ENCODE measurements around the gene EXT2.

Gene EXT2

DNA sequence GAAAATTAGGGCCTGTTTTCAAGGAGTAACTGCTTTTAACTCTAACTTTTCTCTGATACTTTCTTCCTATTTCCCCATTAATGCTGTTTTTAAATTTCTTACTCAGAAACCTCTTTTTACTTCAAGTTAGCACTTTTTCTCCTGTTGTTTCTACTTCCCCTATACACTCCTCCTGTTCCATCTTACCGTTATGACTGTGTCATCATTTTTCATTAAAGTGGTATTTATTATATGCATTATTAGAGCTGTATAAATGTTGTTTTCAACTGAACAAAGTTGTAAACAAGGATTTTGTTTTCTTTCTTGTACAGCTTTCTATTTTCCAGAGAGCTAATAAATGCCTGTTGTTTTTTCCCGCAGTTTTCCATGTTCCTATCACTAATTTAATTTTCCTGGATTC is 84.6 kb downstream of the EXT2 start:
- no peak for DNase-seq (ENCODE audit: low spot score)
- no peak for TF ChIP-seq CTCF (IDR thresholded peaks at IDR 0.05; ENCODE audit: borderline replicate concordance, control extremely low read depth, extremely low read depth, insufficient read depth, missing control alignments)
- in situ Hi-C loops (cut with MboI; ENCODE audit: low sequenced_read_pairs, unreplicated experiment): no loop called here

DNA sequence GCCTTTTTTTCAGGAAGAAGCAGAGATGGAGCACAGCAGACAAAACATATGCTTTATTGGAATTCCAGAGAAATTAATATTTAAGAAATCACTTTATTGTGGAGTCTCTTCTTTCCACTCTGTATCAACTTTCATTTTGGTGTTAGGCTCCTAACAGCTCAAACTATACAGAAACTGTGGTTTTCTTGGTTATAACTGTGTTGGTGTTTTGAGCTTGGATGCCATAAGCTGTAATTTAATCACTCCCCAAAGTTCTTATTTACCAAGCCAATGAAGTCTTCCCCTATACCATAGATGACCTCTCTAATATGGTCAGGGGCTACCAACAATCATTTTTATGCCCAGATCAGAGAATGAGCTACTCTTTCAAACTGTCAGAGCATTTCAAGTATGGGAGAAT is 90.0 kb downstream of the EXT2 start:
- no peak for DNase-seq (ENCODE audit: low spot score)
- TF ChIP-seq CTCF (IDR thresholded peaks at IDR 0.05; ENCODE audit: borderline replicate concordance, control extremely low read depth, extremely low read depth, insufficient read depth, missing control alignments): no peak
- in situ Hi-C loops (cut with MboI; ENCODE audit: low sequenced_read_pairs, unreplicated experiment): no loop called here

GRCh38 chr11:44186321-44186930 is 90.9 kb downstream of the EXT2 start:
- in situ Hi-C loops (cut with MboI; ENCODE audit: low sequenced_read_pairs, unreplicated experiment): no loop called here
- TF ChIP-seq CTCF (IDR thresholded peaks at IDR 0.05; ENCODE audit: borderline replicate concordance, control extremely low read depth, extremely low read depth, insufficient read depth, missing control alignments): no peak
- DNase-seq (ENCODE audit: low spot score): no peak

DNA sequence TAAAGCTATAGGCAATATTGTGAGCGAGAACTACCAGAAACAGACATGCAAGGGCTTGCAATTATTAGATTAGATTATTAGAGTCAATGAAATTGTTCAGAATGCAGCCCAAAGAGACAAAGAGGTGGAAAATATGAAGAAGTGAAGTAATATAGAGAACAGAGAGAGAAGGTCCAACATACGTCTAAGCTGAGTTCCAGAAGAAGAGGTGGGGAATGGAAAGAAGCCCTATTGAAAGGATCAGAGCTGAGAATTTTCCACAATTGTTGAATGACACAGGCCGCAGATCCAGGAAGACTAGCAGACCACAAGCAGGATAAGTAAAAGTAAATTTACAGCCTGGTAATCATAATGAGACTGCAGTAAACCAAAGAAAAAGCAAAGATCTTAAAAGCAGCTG is 93.2 kb downstream of the EXT2 start:
- no peak for TF ChIP-seq CTCF (IDR thresholded peaks at IDR 0.05; ENCODE audit: borderline replicate concordance, control extremely low read depth, extremely low read depth, insufficient read depth, missing control alignments)
- in situ Hi-C loops (cut with MboI; ENCODE audit: low sequenced_read_pairs, unreplicated experiment): no loop called here
- DNase-seq (ENCODE audit: low spot score): no peak

DNA sequence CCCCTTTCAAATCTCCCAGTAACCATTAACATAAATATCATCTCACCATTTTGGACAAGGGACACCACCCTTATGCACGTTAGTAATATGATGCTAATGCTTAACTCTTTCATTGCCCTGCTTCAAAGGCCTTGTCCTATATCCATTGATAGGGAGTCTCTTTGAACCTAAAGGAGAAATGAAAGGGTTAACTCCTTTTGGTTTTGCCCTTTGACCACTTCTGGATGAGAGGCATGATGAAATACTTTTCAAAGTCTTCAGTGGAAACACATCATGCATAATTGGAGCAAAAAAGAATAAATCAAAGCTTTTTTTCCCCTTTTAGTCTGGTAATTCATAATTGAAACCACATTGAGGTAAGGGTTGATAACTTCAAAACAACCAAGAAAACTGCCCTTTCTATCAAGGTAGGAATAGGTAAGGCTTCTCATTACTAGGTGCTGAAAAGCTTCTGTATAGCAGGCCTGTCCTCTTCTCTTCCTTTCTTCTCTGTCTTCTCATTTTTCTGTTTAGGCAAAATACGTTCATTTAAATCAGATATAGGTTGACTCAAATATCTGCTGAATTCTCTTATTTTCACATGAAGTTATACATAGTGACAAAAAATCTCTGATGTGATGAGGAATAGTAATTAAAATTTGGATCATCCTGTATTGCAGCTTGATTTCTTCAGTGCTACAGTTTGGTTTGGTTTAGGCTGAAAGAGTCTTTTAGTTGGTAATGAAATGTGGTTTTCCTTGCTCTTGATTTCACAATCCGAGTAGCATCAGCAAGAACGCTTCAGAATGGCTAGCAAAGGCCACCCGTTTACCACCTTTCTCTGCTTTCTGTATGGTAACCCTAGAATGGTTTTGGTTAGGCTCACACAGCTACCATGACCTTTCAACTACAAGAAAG is 94.8 kb downstream of the EXT2 start:
- no peak for TF ChIP-seq CTCF (IDR thresholded peaks at IDR 0.05; ENCODE audit: borderline replicate concordance, control extremely low read depth, extremely low read depth, insufficient read depth, missing control alignments)
- in situ Hi-C loops (cut with MboI; ENCODE audit: low sequenced_read_pairs, unreplicated experiment): no loop called here
- no peak for DNase-seq (ENCODE audit: low spot score)

DNA sequence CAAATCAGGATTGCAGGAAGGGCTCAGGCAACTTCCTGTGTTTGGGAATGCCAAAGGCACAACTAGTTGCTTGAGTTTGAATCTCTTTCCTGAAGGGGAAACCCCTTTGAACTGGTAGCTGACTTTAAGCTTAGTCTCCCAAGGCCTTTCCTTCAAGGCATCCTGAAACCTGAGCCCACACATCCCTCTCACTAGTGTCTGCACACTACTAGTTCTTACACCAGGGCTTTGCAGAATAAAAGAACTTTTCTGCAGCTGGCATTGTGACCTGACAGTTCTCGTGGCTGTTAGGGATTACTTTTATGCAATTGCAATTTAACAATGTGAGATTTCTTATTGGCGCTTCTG is 95.4 kb downstream of the EXT2 start:
- TF ChIP-seq CTCF (IDR thresholded peaks at IDR 0.05; ENCODE audit: borderline replicate concordance, control extremely low read depth, extremely low read depth, insufficient read depth, missing control alignments): no peak
- no peak for DNase-seq (ENCODE audit: low spot score)
- in situ Hi-C loops (cut with MboI; ENCODE audit: low sequenced_read_pairs, unreplicated experiment): no loop called here

Measured in GM13976 (cell line).